Measurements from ENCODE around the gene CERK. TPM values are rescaled to one million over a fixed set of nuclear protein-coding genes. Genes with fewer than 3 reads are reported as not detected.

The CERK gene
- total and polyA plus RNA-seq, 2 of the 13 experiments (the other 11 are each of a cell fraction or from before 2014, with no cell fraction given), result 40.3 to 41.9 TPM

GRCh38 chr22:46739094-46739870 lies 1.2 kb upstream of the CERK start (continued):
- TF ChIP-seq, protein P1, sequence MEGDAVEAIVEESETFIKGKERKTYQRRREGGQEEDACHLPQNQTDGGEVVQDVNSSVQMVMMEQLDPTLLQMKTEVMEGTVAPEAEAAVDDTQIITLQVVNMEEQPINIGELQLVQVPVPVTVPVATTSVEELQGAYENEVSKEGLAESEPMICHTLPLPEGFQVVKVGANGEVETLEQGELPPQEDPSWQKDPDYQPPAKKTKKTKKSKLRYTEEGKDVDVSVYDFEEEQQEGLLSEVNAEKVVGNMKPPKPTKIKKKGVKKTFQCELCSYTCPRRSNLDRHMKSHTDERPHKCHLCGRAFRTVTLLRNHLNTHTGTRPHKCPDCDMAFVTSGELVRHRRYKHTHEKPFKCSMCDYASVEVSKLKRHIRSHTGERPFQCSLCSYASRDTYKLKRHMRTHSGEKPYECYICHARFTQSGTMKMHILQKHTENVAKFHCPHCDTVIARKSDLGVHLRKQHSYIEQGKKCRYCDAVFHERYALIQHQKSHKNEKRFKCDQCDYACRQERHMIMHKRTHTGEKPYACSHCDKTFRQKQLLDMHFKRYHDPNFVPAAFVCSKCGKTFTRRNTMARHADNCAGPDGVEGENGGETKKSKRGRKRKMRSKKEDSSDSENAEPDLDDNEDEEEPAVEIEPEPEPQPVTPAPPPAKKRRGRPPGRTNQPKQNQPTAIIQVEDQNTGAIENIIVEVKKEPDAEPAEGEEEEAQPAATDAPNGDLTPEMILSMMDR (CRISPR knock-in tag; IDR thresholded peaks at IDR 0.05), result peak; percentile 86
- TF ChIP-seq ZNF12 (CRISPR knock-in tag; IDR thresholded peaks at IDR 0.05) (no peak), HMGXB4 (CRISPR knock-in tag; IDR thresholded peaks at IDR 0.05; ENCODE audit: borderline replicate concordance in 1 of 2, low read depth in 1 of 2) (peak in 1 of 2 experiments; percentile 74; a peak in 2 of 4 replicates), ZNF367 (CRISPR knock-in tag; IDR thresholded peaks at IDR 0.05; ENCODE audit: borderline replicate concordance) (no peak), DRAP1 (CRISPR knock-in tag; IDR thresholded peaks at IDR 0.05) (no peak), SRSF4 (IDR thresholded peaks at IDR 0.05; ENCODE audit: low read depth, low read length, poor library complexity, severe bottlenecking) (no peak), ZNF234 (CRISPR knock-in tag; conservative IDR thresholded peaks at IDR 0.05) (no peak), ZNF891 (CRISPR knock-in tag; IDR thresholded peaks at IDR 0.05) (peak; percentile 44; the same call in 1 of the 2 replicates), TBP (CRISPR knock-in tag; IDR thresholded peaks at IDR 0.05) (no peak), FIP1L1 (IDR thresholded peaks at IDR 0.05; ENCODE audit: borderline replicate concordance, insufficient read depth, low read depth, low read length) (no peak), ZNF414 (CRISPR knock-in tag; IDR thresholded peaks at IDR 0.05) (no peak; the same call in 1 of the 2 replicates), KAT7 (CRISPR knock-in tag; IDR thresholded peaks at IDR 0.05; ENCODE audit: borderline replicate concordance) (no peak; the same call in 1 of the 2 replicates), KDM4B (CRISPR knock-in tag; IDR thresholded peaks at IDR 0.05) (no peak), ADNP (CRISPR knock-in tag; IDR thresholded peaks at IDR 0.05) (no peak)
- TF ChIP-seq, protein P2, sequence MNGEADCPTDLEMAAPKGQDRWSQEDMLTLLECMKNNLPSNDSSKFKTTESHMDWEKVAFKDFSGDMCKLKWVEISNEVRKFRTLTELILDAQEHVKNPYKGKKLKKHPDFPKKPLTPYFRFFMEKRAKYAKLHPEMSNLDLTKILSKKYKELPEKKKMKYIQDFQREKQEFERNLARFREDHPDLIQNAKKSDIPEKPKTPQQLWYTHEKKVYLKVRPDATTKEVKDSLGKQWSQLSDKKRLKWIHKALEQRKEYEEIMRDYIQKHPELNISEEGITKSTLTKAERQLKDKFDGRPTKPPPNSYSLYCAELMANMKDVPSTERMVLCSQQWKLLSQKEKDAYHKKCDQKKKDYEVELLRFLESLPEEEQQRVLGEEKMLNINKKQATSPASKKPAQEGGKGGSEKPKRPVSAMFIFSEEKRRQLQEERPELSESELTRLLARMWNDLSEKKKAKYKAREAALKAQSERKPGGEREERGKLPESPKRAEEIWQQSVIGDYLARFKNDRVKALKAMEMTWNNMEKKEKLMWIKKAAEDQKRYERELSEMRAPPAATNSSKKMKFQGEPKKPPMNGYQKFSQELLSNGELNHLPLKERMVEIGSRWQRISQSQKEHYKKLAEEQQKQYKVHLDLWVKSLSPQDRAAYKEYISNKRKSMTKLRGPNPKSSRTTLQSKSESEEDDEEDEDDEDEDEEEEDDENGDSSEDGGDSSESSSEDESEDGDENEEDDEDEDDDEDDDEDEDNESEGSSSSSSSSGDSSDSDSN (CRISPR knock-in tag; IDR thresholded peaks at IDR 0.05), result 0 out of 2 replicates have a peak, but pooled peaks have one; percentile 47
- TF ChIP-seq, protein P3, sequence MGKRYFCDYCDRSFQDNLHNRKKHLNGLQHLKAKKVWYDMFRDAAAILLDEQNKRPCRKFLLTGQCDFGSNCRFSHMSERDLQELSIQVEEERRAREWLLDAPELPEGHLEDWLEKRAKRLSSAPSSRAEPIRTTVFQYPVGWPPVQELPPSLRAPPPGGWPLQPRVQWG (CRISPR knock-in tag; IDR thresholded peaks at IDR 0.05; ENCODE audit: borderline replicate concordance, low read depth), result no peak
- TF ChIP-seq, protein P4, sequence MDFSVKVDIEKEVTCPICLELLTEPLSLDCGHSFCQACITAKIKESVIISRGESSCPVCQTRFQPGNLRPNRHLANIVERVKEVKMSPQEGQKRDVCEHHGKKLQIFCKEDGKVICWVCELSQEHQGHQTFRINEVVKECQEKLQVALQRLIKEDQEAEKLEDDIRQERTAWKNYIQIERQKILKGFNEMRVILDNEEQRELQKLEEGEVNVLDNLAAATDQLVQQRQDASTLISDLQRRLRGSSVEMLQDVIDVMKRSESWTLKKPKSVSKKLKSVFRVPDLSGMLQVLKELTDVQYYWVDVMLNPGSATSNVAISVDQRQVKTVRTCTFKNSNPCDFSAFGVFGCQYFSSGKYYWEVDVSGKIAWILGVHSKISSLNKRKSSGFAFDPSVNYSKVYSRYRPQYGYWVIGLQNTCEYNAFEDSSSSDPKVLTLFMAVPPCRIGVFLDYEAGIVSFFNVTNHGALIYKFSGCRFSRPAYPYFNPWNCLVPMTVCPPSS (IDR thresholded peaks at IDR 0.05), result no peak

Data from HepG2 (cell line).